ENCODE measurements around the gene TF.

Gene TF

DNA sequence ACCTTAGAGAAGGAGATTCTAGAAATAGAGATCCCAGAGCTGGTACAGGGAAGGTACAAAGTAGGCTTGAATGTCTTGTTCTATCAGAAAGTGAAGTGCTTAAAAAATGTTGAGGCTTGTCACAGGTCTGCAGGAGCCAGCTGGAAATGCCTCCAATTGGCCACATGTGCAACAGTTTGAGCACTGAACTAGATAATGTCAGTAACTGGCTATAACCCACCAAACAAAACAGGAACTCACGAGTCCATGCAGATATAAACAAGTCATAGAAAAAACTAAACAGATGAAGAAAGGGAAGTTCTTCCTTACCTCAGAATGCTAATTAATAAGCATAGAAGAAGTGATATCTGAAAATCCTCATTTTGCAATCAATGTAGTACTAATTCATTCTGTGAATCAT is 11.9 kb upstream of the TF start:
- peak; percentile 28 for DNase-seq (ENCODE audit: low read depth)
- no peak for TF ChIP-seq POLR2A (IDR thresholded peaks at IDR 0.05; ENCODE audit: extremely low read depth, insufficient read length)
- TF ChIP-seq, protein P1, sequence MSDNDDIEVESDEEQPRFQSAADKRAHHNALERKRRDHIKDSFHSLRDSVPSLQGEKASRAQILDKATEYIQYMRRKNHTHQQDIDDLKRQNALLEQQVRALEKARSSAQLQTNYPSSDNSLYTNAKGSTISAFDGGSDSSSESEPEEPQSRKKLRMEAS (IDR thresholded peaks at IDR 0.05; ENCODE audit: low read depth, low read length) = peak; percentile 7; the same call in 1 of the 2 replicates
- TF ChIP-seq, protein P2, sequence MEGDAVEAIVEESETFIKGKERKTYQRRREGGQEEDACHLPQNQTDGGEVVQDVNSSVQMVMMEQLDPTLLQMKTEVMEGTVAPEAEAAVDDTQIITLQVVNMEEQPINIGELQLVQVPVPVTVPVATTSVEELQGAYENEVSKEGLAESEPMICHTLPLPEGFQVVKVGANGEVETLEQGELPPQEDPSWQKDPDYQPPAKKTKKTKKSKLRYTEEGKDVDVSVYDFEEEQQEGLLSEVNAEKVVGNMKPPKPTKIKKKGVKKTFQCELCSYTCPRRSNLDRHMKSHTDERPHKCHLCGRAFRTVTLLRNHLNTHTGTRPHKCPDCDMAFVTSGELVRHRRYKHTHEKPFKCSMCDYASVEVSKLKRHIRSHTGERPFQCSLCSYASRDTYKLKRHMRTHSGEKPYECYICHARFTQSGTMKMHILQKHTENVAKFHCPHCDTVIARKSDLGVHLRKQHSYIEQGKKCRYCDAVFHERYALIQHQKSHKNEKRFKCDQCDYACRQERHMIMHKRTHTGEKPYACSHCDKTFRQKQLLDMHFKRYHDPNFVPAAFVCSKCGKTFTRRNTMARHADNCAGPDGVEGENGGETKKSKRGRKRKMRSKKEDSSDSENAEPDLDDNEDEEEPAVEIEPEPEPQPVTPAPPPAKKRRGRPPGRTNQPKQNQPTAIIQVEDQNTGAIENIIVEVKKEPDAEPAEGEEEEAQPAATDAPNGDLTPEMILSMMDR (IDR thresholded peaks at IDR 0.05; ENCODE audit: low read depth, low read length) = no peak
- H3K4me3 ChIP-seq (ENCODE audit: low read depth, low read length) = no peak overlapping the region

DNA sequence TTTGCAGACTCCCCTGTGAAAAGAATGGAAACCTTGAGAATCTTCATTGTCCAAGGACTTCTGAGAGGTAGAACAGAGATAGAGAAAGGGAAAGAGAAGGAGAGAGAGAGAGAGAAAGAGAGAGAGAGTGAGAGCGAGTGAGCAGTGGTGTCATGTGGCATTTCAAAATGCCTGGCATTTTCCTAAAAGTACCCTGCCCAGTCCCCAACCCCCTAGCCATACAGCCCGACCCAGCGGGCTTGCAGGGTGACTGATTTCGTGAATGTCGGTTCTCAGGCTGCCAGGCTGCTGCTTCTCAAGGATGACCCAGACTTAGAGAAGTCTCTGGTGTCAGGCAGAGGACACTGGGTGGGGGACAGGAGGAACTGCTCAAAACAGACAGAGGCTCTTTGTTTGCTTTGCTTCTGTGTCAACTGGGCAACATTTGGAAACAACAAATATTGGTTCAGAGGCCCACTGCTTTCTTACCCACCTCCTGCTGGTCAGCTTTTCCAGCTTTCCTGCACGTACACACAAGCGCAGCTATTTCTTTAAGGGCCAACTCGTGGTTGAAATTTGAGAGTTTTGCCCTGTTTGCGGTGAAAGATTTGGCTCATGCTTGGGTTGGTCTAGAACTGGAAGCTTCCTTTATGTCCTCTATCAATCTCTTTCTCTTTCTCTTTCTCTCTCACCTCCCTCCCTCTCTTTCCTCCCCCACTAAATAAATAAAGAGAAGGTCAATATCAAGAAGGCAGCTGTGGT is 3.7 kb upstream of the TF start:
- no peak for DNase-seq (ENCODE audit: low read depth)
- H3K4me3 ChIP-seq (ENCODE audit: low read depth, low read length) = no peak overlapping the region

DNA sequence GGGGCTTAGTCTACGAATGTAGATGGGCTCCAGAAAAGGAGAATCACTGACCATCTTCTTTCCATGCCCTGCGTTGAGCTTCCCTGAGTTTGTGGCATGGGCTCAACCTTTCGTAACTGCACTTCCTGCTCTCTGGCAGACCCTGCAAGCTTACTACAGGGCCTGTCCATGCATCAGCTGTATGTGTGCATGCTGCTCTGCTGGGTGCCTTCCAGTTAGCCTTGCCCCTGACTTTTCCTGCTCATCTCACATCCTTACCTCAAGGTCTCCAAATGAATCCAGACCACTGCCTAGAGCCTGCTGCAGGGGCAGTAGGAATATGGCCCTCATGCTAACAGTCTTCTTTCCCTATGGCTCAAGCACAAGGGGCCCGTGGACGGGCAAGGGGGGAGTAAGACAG is 2.0 kb upstream of the TF start:
- DNase-seq (ENCODE audit: low read depth) = peak; percentile 12
- TF ChIP-seq MYC (IDR thresholded peaks at IDR 0.05; ENCODE audit: low read depth, low read length) (no peak), POLR2A (IDR thresholded peaks at IDR 0.05; ENCODE audit: extremely low read depth, insufficient read length) (no peak)
- TF ChIP-seq, protein P2 (IDR thresholded peaks at IDR 0.05; ENCODE audit: low read depth, low read length) = no peak
- H3K4me3 ChIP-seq (ENCODE audit: low read depth, low read length) = no peak overlapping the region

More for the DNA sequence above, 3.7 kb upstream of the TF start:
- no peak for TF ChIP-seq MYC (IDR thresholded peaks at IDR 0.05; ENCODE audit: low read depth, low read length)
- TF ChIP-seq, protein P1 (IDR thresholded peaks at IDR 0.05; ENCODE audit: low read depth, low read length) = no peak
- no peak for TF ChIP-seq POLR2A (IDR thresholded peaks at IDR 0.05; ENCODE audit: extremely low read depth, insufficient read length)
- TF ChIP-seq, protein P2 (IDR thresholded peaks at IDR 0.05; ENCODE audit: low read depth, low read length) = no peak

DNA sequence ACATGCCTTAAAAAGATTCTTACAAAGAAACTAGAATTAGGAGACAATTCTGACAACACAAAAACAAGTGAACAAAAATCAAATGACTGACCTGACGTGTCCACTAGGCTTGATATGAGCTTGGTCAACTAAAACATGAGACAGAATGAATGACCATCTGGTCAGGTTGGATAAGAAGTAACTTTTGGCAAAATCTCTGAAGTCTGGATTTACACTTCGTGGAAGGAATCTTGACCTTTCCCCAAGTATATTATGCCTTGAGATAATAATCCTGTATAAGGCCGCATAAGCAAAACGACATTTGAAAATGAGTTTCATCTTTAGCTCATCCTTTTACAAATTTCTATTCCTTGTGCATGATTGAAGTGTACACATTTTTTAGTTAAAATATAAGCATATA is 1.1 kb upstream of the TF start:
- DNase-seq (ENCODE audit: low read depth) = no peak
- TF ChIP-seq MYC (IDR thresholded peaks at IDR 0.05; ENCODE audit: low read depth, low read length) = no peak
- TF ChIP-seq, protein P2 (IDR thresholded peaks at IDR 0.05; ENCODE audit: low read depth, low read length) = no peak
- no peak for TF ChIP-seq POLR2A (IDR thresholded peaks at IDR 0.05; ENCODE audit: extremely low read depth, insufficient read length)
- TF ChIP-seq, protein P1 (IDR thresholded peaks at IDR 0.05; ENCODE audit: low read depth, low read length) = no peak
- H3K4me3 ChIP-seq (ENCODE audit: low read depth, low read length) = no peak overlapping the region

DNA sequence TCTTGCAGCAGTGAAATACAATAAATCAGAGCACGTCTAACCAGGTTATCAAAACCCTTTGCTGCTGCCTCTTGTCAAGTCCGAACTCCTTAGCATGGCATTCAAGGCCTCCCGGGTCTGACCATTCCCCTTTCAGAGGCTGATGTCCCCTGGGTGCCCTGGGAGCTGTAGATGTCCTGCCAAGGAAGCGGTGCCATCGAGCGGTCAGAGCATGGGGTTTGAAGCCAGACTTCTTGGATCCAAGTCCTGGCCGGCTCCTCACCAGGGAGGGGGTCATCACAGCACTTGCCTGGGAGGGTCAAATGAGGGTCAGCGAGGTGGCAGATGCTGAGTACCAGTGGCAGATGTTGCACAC is 496 bp downstream of the TF start:
- TF ChIP-seq, protein P1 (IDR thresholded peaks at IDR 0.05; ENCODE audit: low read depth, low read length) = no peak
- TF ChIP-seq, protein P2 (IDR thresholded peaks at IDR 0.05; ENCODE audit: low read depth, low read length) = no peak
- TF ChIP-seq MYC (IDR thresholded peaks at IDR 0.05; ENCODE audit: low read depth, low read length) = no peak
- no peak for TF ChIP-seq POLR2A (IDR thresholded peaks at IDR 0.05; ENCODE audit: extremely low read depth, insufficient read length)
- no peak overlapping the region for H3K4me3 ChIP-seq (ENCODE audit: low read depth, low read length)

More for the DNA sequence above, 496 bp downstream of the TF start:
- no peak for DNase-seq (ENCODE audit: low read depth)
